Panc1 (cell line): ENCODE results near the gene IL1A. TPM values are rescaled to one million over a fixed set of nuclear protein-coding genes. Genes with fewer than 3 reads are reported as not detected.

Experiments used
- ATAC-seq: fragments of 200-7000 bp; cut with Tn5 transposase; 2 replicates; pipeline ENCODE4 v1.9.1; 2020; ENCODE audit warnings: mild to moderate bottlenecking, moderate library complexity
- BruUV-seq: library from RNA; stranded (reverse); fragments of 400-500 nt; replicated peaks from 2 replicates; lab custom pipeline; 2021; lab: Mats Ljungman, UMichigan
- CTCF ChIA-PET: fragments of 300-600 bp; sonication (Branson Sonifier 250); formaldehyde crosslinking; loops from one replicate; lab custom pipeline; 2022; ENCODE audit warnings: antibody characterized with exemption; lab: Charles Lee
- POLR2A ChIA-PET: fragments of 300-600 bp; sonication (Branson Sonifier 250); formaldehyde crosslinking; loops from one replicate; lab custom pipeline; 2022; ENCODE audit warnings: antibody characterized with exemption; lab: Charles Lee
- DNase-seq: peaks from one replicate; pipeline ENCODE4 v3.0.0-alpha.2; 2010; ENCODE audit warnings: low read depth, low spot score
- H3K27ac ChIP-seq: 2 replicates; pipeline ENCODE4 v1.5.1; 2011; ENCODE audit warnings: mild to moderate bottlenecking, low read length, inconsistent platforms
- H3K27me3 ChIP-seq: fragments of 200-500 bp; sonication (Bioruptor generic); 2 replicates; pipeline ENCODE4 v1.6.0; 2014; ENCODE audit warnings: low read length, inconsistent platforms; ENCODE audit not compliant: control insufficient read depth, insufficient read depth
- H3K36me3 ChIP-seq: fragments of 200-500 bp; sonication (Bioruptor generic); 2 replicates; pipeline ENCODE4 v1.5.1; 2014; ENCODE audit warnings: inconsistent platforms, mild to moderate bottlenecking, low read length, moderate library complexity; ENCODE audit not compliant: control insufficient read depth, insufficient read depth
- H3K4me1 ChIP-seq: 2 replicates; pipeline ENCODE4 v1.5.1; 2011; ENCODE audit warnings: inconsistent platforms, mild to moderate bottlenecking, low read length, moderate library complexity; ENCODE audit not compliant: control insufficient read depth, insufficient read depth
- H3K4me3 ChIP-seq, 2 experiments: 2 replicates each; pipeline ENCODE4 v1.5.1; 2011 to 2012; ENCODE audit warnings: low read depth in 2 of 2, low read length in 2 of 2, mild to moderate bottlenecking in 2 of 2, inconsistent platforms in 1 of 2, moderate library complexity in 1 of 2
- H3K9me3 ChIP-seq: fragments of 200-500 bp; sonication (Bioruptor generic); 2 replicates; pipeline ENCODE4 v1.5.1; 2014; ENCODE audit warnings: low read depth, mild to moderate bottlenecking, inconsistent platforms, low read length, moderate library complexity; ENCODE audit not compliant: control insufficient read depth, insufficient read depth
- POLR2AphosphoS5 ChIP-seq: IDR thresholded peaks from 2 replicates; pipeline ENCODE4 v1.6.1; 2012; ENCODE audit warnings: mild to moderate bottlenecking, low read depth, low read length, moderate library complexity
- SIN3A ChIP-seq: IDR thresholded peaks from 2 replicates; pipeline ENCODE4 v1.6.1; 2012; ENCODE audit warnings: low read depth, mild to moderate bottlenecking, low read length, moderate library complexity, borderline replicate concordance; ENCODE audit not compliant: insufficient read depth
- TCF7L2 ChIP-seq: IDR thresholded peaks from 2 replicates; pipeline ENCODE4 v1.6.1; 2011; ENCODE audit warnings: mild to moderate bottlenecking, low read depth, low read length, inconsistent platforms
- in situ Hi-C: cut with HindIII; loops from 2 replicates; pipeline ENCODE4 v1.10.0; 2016; ENCODE audit warnings: low sequenced_read_pairs, low pct_unique_long_range_greater_than_20kb
- intact Hi-C: fragments of 100-400 bp; cut with micrococcal nuclease; formaldehyde crosslinking; loops from one replicate; pipeline ENCODE4 v1.10.0; 2022; ENCODE audit not compliant: unreplicated experiment
- total RNA-seq: library from RNA; stranded (reverse); gene quantifications from one replicate; pipeline ENCODE4 v1.2.1, GENCODE V29; 2021; ENCODE audit not compliant: unreplicated experiment
- TF ChIP-seq, protein P1 (sequence below), 2 experiments: IDR thresholded peaks; 2 replicates each; pipeline ENCODE4 v1.6.1; 2011 to 2012; ENCODE audit warnings: low read depth in 2 of 2, control low read depth in 1 of 2, low read length in 1 of 2, mild to moderate bottlenecking in 1 of 2, moderate library complexity in 1 of 2; ENCODE audit not compliant: insufficient read depth in 1 of 2
- TF ChIP-seq, protein P2 (sequence below): fragments of 450-650 bp; IDR thresholded peaks from 2 replicates; pipeline ENCODE4 v1.5.1; 2017; ENCODE audit warnings: mild to moderate bottlenecking

Gene IL1A
- total RNA-seq, 1 experiment from 2014 or later: not detected

DNA sequence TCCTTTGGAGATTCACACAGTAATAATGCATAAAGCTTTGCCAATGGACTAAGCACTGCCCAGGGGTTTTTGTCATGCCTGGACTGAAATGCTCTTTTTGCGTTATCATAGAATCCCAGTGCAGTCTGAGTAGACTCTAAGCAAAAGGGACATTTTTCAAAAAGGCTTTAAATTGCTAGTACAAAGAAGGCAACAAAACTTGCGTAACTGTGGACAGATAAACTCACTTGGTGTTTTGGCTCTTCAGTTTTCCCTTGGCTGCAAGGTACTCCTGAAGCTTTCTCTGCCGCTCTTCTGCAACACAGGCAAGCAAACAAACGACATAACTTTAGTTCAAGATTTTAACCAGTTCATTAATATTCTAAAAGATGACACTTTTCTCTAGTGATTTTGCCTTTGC, 22.0 kb downstream of the IL1A start:
- Histone ChIP-seq H3K4me1 (peaks cover 11% of the 10 kb centered on the region), H3K27ac (peak overlapping the region; percentile 34), H3K4me3 (no peak overlapping the region), H3K36me3 (peaks cover 35% of the 10 kb centered on the region), H3K9me3 (no peaks in the 10 kb centered on the region), H3K27me3 (no peaks in the 10 kb centered on the region)
- TF ChIP-seq SIN3A (no peak), POLR2AphosphoS5 (no peak), TCF7L2 (no peak)
- TF ChIP-seq, protein P1, sequence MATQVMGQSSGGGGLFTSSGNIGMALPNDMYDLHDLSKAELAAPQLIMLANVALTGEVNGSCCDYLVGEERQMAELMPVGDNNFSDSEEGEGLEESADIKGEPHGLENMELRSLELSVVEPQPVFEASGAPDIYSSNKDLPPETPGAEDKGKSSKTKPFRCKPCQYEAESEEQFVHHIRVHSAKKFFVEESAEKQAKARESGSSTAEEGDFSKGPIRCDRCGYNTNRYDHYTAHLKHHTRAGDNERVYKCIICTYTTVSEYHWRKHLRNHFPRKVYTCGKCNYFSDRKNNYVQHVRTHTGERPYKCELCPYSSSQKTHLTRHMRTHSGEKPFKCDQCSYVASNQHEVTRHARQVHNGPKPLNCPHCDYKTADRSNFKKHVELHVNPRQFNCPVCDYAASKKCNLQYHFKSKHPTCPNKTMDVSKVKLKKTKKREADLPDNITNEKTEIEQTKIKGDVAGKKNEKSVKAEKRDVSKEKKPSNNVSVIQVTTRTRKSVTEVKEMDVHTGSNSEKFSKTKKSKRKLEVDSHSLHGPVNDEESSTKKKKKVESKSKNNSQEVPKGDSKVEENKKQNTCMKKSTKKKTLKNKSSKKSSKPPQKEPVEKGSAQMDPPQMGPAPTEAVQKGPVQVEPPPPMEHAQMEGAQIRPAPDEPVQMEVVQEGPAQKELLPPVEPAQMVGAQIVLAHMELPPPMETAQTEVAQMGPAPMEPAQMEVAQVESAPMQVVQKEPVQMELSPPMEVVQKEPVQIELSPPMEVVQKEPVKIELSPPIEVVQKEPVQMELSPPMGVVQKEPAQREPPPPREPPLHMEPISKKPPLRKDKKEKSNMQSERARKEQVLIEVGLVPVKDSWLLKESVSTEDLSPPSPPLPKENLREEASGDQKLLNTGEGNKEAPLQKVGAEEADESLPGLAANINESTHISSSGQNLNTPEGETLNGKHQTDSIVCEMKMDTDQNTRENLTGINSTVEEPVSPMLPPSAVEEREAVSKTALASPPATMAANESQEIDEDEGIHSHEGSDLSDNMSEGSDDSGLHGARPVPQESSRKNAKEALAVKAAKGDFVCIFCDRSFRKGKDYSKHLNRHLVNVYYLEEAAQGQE (IDR thresholded peaks at IDR 0.05; ENCODE audit: insufficient read depth in 1 of 2, low read depth in 2 of 2, low read length in 1 of 2): no peak
- TF ChIP-seq, protein P2, sequence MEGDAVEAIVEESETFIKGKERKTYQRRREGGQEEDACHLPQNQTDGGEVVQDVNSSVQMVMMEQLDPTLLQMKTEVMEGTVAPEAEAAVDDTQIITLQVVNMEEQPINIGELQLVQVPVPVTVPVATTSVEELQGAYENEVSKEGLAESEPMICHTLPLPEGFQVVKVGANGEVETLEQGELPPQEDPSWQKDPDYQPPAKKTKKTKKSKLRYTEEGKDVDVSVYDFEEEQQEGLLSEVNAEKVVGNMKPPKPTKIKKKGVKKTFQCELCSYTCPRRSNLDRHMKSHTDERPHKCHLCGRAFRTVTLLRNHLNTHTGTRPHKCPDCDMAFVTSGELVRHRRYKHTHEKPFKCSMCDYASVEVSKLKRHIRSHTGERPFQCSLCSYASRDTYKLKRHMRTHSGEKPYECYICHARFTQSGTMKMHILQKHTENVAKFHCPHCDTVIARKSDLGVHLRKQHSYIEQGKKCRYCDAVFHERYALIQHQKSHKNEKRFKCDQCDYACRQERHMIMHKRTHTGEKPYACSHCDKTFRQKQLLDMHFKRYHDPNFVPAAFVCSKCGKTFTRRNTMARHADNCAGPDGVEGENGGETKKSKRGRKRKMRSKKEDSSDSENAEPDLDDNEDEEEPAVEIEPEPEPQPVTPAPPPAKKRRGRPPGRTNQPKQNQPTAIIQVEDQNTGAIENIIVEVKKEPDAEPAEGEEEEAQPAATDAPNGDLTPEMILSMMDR: no peak
- ChIA-PET CTCF (interaction anchor here (0.8 kb wide), 1 partner anchor 14 kb away, joined by 4 read pairs; no protein-coding TSS in a partner anchor), POLR2A (interaction anchor here (0.6 kb wide), 2 partner anchors 14 to 39 kb away, joined by 3 to 8 read pairs; no protein-coding TSS in a partner anchor)
- BruUV-seq: no TSS peak
- in situ Hi-C loops: no loop called here
- no peak for DNase-seq
- no peak for ATAC-seq
- intact Hi-C loops: no loop called here

DNA sequence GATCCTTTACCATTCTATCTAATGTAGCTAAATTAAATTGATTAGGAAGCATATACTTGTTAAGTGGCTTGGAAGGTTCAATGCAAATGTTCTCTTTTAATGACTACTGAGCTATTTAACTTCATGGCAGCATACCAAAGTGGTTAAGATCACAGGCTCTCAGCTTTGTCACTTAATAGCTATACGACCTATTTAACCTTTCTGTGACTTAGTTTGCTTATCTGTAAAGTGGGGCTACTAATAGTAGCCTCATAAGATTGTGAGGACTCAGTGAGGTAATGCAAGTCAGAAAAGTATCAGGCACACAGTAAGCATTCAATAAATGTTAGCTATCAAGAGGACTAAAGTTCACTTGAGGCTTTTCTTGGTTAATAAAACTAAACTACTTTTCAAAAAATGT, 24.1 kb downstream of the IL1A start:
- Histone ChIP-seq H3K27me3 (no peaks in the 10 kb centered on the region), H3K27ac (no peak overlapping the region), H3K4me1 (peaks cover 9% of the 10 kb centered on the region), H3K9me3 (no peaks in the 10 kb centered on the region), H3K36me3 (peaks cover 49% of the 10 kb centered on the region), H3K4me3 (no peak overlapping the region)
- ATAC-seq (no peak), DNase-seq (no peak)
- intact Hi-C loops (no loop called here), in situ Hi-C loops (no loop called here)
- no peak for TF ChIP-seq SIN3A
- BruUV-seq: no TSS peak
- ChIA-PET CTCF (no interaction called here), POLR2A (no interaction called here)

DNA sequence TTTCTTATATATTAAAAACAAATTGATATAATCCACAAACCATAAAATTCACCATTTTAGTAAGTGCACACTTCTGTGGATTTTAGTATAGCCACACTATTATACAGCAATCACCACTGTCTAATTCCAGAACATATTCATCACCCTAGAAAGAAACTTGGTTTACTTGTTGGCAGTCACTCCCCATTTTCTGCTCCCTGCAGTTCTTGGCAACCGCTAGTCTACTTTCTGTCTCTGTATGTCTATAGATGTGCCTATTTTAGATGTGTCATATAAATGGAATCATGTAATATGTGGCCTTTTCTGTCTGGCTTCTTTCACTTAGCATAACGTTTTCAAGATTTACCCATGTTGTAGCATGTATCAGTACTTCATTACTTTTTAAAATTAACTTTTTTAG, 25.6 kb downstream of the IL1A start:
- Histone ChIP-seq H3K27me3 (no peaks in the 10 kb centered on the region), H3K4me1 (peaks cover 8% of the 10 kb centered on the region), H3K36me3 (peaks cover 49% of the 10 kb centered on the region), H3K27ac (no peak overlapping the region), H3K4me3 (no peak overlapping the region), H3K9me3 (no peaks in the 10 kb centered on the region)
- in situ Hi-C loops (no loop called here), intact Hi-C loops (no loop called here)
- POLR2A ChIA-PET: no interaction called here
- ATAC-seq: no peak
- CTCF ChIA-PET: no interaction called here
- DNase-seq: no peak
- no TSS peak for BruUV-seq
- TF ChIP-seq, protein P2: no peak
- TF ChIP-seq POLR2AphosphoS5 (no peak), TCF7L2 (no peak), SIN3A (no peak)
- TF ChIP-seq, protein P1 (IDR thresholded peaks at IDR 0.05; ENCODE audit: insufficient read depth in 1 of 2, low read depth in 2 of 2, low read length in 1 of 2): no peak
